Cardiac fibroblast (primary cell): ENCODE measurements around the gene TXNDC2.

Experiments used
- DNase-seq, 2 donors: peaks; one replicate each; pipeline versions ENCODE4 v3.0.0 to v3.0.0-alpha.2; 2010; ENCODE audit warnings: low read depth in 2 of 2
- H3K4me3 ChIP-seq, 2 donors: replicated peaks in 1 of 2; 1 replicate in 1 of 2; 2 replicates in 1 of 2; pipeline ENCODE4 v1.5.1; 2011; ENCODE audit warnings: low read depth in 2 of 2, low read length in 2 of 2, mild to moderate bottlenecking in 2 of 2, moderate library complexity in 1 of 2
- TF ChIP-seq, protein P1 (sequence below): IDR thresholded peaks from one replicate; pipeline ENCODE4 v1.5.1; 2011; ENCODE audit warnings: low read depth, mild to moderate bottlenecking, low read length, inconsistent platforms

The TXNDC2 gene

DNA sequence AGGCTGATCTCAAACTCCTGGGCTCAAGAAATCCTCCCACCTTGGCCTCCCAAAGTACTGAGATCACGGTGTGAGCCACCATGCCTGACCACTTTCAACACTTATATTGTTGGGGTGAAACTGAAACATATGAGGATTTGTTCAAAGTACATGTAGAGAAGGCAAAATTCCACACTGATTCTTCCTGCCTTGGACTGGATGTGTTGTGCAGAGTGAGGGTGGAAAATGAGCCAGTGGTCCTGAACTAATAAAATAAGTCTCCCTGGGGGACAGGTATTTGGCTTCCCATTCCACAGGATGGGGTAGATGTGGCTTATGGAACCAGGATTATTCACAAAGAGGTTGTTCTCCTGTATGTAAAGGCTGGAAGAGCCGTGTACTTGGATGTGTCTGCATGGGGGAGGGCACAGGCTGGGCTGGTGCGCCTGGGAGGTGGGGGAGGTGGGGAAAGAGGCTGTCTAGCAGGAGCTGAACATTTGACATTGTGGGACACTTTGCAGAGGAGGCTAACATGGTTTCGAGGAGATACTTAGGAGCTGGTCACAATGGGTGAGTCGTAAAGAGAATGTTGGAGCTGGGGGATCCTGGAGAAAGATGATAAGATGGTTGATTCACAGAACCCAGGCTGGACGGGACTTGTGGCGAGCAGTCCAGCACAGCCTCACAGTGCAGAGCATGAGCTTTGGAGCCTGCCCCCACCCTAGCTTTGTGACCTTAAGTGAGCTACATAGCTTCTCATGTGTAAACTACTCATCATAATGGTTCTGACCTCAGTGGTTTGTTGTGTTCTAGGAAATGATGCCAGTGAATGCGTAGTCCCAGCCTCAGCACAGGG lies at the start of gene TXNDC2:
TSS of gene TXNDC2 (plus strand) at position 804 of the 835 bp plus-strand sequence. CDS start 708 bp downstream, outside the sequence.
- TF ChIP-seq, protein P1, sequence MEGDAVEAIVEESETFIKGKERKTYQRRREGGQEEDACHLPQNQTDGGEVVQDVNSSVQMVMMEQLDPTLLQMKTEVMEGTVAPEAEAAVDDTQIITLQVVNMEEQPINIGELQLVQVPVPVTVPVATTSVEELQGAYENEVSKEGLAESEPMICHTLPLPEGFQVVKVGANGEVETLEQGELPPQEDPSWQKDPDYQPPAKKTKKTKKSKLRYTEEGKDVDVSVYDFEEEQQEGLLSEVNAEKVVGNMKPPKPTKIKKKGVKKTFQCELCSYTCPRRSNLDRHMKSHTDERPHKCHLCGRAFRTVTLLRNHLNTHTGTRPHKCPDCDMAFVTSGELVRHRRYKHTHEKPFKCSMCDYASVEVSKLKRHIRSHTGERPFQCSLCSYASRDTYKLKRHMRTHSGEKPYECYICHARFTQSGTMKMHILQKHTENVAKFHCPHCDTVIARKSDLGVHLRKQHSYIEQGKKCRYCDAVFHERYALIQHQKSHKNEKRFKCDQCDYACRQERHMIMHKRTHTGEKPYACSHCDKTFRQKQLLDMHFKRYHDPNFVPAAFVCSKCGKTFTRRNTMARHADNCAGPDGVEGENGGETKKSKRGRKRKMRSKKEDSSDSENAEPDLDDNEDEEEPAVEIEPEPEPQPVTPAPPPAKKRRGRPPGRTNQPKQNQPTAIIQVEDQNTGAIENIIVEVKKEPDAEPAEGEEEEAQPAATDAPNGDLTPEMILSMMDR, result no peak
- DNase-seq, result peak; percentile 29 to 74
- H3K4me3 ChIP-seq, result no peak within 1 kb of the TSS

DNA sequence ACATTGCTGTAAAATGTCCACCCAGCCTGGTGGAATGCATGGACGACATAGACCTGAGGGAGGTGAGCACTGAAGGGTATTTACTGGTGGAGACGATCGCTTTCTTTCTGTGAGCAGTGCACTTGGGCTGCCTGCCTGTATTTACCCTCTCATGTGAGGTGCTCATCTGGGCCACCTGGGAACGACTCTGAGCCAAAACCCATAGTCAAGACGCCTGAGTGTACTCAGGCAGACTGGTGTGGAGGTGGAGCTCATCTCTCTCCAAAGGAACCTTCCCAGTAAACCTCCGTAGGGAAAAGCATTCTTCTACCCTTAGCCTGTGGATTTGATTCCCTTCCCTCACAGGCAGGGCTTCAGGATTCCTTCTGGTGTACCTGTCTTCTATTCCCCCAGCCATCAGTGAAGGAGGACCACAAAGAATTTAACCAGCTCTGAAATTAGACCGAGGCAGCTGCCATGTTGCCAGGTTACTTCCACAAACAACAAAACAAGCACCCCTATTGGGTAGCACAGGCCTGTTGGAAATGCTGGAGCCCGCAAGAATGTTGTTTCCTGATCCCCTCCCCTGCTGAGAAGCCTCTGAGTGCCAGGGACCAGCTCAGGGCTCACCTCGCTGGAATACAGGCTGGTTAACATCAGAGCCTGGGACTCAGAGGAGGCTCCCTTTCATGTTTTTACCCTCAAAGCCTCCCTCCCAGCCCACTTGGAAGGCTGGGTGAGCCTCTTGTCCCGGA lies 47.5 kb upstream of the TXNDC2 start:
- peak in 1 of 2 donors; percentile 60 for DNase-seq
- TF ChIP-seq, protein P1, result no peak
- H3K4me3 ChIP-seq, result no peak overlapping the region

DNA sequence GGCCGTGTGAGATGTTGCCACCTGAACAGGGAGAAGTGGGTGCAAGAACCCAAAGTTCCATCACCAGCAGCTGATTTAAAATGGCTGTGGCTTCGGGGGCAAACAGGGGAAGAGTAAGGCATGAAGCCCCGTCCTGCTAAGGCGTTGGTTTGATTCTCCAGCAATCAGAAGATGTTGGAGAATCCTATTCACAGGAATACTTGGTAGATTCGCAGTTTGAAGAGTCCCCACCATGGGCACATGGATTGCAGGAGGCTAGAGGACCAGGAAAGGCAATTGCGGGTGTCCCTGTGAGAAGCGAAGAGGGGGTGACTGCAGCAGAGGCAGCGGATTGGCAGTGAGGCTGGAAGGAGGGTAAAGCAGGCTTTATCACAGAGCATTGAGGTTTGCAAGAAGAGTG lies 46.6 kb upstream of the TXNDC2 start:
- TF ChIP-seq, protein P1, result no peak
- no peak for DNase-seq
- no peak overlapping the region for H3K4me3 ChIP-seq

DNA sequence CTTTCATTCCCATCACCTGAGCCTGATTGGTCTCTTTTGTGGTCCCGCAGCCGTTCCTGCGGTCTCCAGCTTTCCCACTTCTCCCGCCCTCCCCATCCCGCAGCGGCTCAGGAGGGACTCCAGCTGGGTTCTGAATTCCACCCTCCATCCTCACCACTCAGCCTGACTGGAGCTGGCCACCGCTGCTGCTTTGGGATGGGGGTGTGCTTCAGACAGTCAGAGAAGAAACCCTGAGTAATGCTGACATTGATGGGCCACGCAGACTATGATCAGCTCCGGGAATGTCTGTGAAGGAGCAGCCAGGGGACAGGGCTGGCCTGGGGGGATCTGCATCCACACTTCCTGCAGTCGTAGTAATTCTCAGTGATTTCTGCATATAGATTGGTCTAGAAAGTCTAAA lies 45.9 kb upstream of the TXNDC2 start:
- no peak for DNase-seq
- no peak overlapping the region for H3K4me3 ChIP-seq
- TF ChIP-seq, protein P1, result no peak

DNA sequence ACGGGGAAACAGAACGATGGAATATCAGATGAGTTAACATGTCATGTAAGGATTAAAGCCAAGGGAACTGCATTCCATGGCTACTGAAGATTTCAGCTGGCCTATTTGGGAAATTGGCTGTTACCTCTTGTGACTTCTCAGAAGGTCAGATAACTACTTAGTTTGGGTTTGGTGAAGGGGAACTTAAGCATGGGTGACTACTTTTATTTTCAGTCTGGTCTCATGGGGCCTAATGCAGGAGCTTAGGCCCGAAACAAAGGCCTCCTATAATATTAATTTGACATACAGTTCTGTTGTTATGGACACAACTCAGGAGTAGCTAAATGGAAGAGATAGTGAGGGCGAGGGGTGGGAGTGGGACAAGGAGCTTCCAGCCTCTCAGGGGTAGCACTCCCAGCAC lies 44.0 kb upstream of the TXNDC2 start:
- TF ChIP-seq, protein P1, result no peak
- DNase-seq, result no peak
- no peak overlapping the region for H3K4me3 ChIP-seq

DNA sequence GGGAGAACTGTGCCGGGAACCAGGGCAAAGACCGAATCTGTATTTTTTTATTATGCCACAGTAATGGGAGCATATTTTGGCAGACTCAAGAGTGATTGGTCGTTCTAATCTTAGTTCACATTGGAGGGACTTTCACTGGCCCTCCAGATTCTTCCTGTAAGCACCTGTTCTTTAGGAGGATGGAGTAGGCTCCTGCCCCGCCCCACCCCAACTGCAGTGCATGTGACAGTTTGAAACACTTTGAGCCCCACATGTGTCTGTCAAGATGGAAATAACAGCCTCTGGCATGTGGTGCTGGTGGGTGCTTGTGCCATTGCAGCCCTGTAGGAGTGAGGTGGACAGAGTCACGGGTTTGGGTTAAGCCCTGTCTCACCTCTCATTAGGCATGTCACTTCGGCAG lies 43.3 kb upstream of the TXNDC2 start:
- TF ChIP-seq, protein P1, result no peak
- no peak for DNase-seq
- no peak overlapping the region for H3K4me3 ChIP-seq
